RPMI8226 (cell line): Measurements from ENCODE around the gene PCDHA9.

Source experiments
- DNase-seq: peaks from one replicate; pipeline ENCODE4 v3.0.0-alpha.2; 2015

PCDHA9 gene

GRCh38 chr5:140877262-140877581, 29.0 kb downstream of the PCDHA9 start:
- DNase-seq, result no peak

- no peak for DNase-seq
Observed at GRCh38 chr5:140881889-140882590, 33.9 kb downstream of the PCDHA9 start, which contains the start of gene PCDHA13. Gene PCDHA13, plus strand, starts transcription at chr5:140882124. Its CDS starts 145 bp downstream, at chr5:140882269.

- DNase-seq, result no peak
Observed at GRCh38 chr5:140882591-140882899, 34.4 kb downstream of the PCDHA9 start.

GRCh38 chr5:140883373-140883772, 35.2 kb downstream of the PCDHA9 start:
- DNase-seq, result no peak

- DNase-seq, result no peak
Observed at GRCh38 chr5:140883927-140884697, 35.9 kb downstream of the PCDHA9 start.
